SHP77 (cell line): ENCODE results near the gene FAM227B.
"Not testable (repeated sequence)": the region's sequence is repeated elsewhere in the genome, so short reads cannot be mapped to it uniquely, and the experiment has no call there.

Source experiments
- DNase-seq, 2 experiments: peaks; one replicate each; lab custom pipeline; 2025; lab: John Stamatoyannopoulos, UW

Gene FAM227B

GRCh38 chr15:49492830-49493229 lies 127.8 kb downstream of the FAM227B start:
- no peak for DNase-seq

GRCh38 chr15:49492151-49492550 lies 128.5 kb downstream of the FAM227B start:
- no peak for DNase-seq

DNA sequence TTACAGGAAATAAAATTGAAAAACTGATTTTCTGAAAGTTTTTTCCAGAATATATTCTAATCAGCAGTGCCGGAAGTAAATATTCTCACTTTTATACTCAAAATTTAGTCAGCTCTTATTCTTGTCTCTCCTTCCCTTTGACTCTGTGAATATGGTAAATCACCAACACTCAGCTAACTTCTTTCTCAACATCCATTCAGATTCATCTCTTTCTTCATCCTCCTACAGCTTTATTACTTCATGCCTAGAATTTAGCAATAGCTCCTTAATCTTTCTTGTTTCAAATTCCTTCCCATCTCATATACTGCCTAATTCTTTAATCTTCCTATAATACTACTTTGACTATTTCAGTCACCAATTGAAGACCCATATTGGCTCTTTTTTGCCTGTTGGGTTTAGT lies 129.7 kb downstream of the FAM227B start:
- no peak for DNase-seq

- DNase-seq = not testable (repeated sequence)
Measured at GRCh38 chr15:49485401-49485800, 135.2 kb downstream of the FAM227B start.

DNA sequence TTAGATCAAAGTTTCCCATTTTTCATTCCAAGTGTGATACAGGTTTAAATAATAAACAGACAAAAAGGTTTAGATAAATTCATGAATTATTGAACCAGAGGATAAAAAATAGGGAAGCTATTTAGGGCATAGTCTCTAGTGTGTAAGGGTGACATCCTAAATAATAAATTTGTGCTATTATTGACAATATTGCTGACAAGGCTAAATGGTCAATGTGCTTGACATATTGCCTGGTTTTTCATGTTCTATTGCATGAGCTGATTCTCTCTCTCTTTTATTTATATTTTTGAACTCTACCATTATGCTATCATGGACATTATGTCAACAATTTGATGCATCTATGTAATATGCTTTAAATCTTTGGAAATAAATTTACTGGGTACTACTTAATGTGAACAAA lies 141.6 kb downstream of the FAM227B start:
- not testable (repeated sequence) for DNase-seq

GRCh38 chr15:49478021-49478420 lies 142.6 kb downstream of the FAM227B start:
- not testable (repeated sequence) for DNase-seq

GRCh38 chr15:49473031-49473430 lies 147.6 kb downstream of the FAM227B start:
- no peak for DNase-seq

- DNase-seq = no peak
Measured at GRCh38 chr15:49472338-49472737, 148.3 kb downstream of the FAM227B start.

DNA sequence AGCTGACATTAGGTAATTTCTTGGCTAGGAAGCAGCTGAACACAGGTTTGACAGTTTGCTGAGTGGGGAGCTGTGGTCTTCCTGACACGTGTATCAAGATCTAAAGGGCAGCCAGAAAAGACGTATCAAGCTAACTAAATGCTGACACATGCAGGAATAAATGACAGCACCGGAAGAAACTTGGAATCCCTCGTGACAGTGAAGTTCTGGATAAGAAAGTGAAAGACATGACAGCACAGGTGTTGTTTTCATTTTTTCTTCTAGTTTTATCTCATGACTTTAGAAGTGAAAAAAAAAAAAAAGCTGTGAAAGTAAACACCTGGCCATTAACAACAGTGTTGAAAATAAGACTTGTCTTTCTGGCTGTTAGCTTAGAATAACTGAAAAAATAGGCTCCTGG lies 148.9 kb downstream of the FAM227B start:
- no peak for DNase-seq

GRCh38 chr15:49471248-49471647 lies 149.4 kb downstream of the FAM227B start:
- DNase-seq = not testable (repeated sequence)

DNA sequence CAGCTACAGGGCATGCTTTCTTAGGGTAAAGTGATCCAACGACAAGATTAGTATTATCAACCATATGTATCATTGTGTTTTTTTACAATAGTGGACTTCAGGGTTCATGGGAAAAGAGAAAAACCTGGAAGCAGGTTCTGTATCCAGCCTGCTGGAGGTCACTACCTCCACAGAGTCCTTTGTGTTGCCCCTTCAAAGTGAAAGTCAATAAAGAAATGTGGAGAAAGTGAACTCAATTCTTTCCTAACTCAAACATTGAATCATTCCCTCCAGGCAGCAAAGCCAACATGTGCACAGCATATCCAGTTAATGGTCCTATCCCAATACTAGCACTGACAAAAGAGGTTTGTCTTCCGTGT lies 152.2 kb downstream of the FAM227B start:
- no peak for DNase-seq

DNA sequence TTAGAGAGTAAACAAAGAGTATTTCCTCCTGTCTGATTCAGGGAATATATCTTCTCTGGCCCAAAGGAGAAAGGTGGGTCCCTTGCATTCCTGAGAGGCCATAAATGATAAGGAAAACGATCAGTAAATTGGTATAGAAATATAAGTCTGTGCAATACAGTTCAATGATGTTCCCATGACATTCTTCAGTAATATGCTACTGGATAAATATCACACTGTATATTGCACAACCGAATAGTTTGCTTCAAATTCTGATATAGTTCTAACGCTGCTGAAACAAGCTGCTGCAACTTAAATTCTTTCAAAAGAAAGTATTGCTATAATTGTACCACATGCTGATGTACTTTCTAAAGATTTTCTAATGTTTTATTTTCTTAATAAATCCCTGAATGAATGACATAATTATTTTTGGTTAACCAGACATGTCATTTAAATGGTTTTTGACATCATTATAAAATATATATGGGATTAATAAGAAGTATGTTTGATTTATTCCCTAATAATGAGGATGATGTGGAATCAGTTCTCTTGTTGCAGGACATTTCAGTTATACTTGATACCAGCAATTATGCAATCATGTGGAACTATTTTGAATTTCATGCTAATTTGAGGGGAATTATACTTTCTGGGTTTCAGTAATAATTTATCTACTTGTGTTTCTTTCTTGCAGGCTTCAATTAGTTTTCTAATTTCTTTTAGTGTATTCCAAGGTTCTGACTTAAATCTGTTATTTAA lies 152.7 kb downstream of the FAM227B start:
- DNase-seq = no peak

GRCh38 chr15:49466119-49466518 lies 154.5 kb downstream of the FAM227B start:
- no peak for DNase-seq

DNA sequence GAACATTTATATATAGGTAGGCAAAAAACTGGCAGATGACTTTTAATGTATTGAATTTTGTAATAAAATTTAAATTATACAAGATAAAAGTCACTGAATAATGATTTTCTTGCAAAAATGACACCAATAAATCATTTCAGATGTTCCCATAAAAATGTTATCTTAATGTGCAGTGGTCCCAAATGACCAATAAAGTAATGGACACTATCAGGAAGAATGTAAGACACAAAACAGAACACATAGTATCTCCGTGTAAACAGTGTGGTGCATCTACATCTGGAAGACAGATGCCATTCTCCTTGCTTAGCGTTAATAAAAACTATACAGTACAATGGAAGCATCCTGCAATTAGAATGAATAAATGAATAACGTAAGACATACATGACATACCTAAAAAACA lies 156.1 kb downstream of the FAM227B start:
- no peak for DNase-seq

DNA sequence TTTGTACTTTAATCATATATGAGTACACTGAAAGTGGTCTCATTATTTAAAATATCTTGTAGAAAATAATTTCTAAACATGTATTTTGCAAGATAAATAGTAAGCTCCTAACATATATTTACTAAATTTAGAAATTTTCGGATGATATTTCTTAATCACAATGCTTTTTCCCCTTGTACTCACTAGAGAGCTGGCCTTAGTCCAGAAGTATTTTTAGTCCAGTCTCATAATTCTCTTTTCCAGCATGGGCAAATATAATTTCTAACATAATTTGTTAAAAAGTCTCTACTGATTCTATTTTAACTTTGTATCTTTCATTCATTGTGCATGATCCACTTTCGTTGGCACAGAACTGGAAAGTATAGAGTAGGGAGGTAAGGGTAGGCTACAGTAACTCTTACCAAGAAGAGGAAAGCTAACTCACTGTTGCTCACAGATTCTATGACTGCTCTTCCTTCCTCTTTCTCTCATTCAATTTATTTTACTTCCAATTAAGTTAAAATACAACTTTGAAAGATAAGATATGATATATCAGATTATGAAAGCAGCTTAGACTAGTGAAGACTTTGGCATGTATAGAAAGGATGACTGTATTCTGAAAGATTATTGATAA lies 158.3 kb downstream of the FAM227B start:
- DNase-seq = no peak

- DNase-seq = no peak
Measured at GRCh38 chr15:49460411-49460941, 160.1 kb downstream of the FAM227B start.

- no peak for DNase-seq
Measured at GRCh38 chr15:49458145-49458544, 162.5 kb downstream of the FAM227B start.

- DNase-seq = no peak
Measured at GRCh38 chr15:49456166-49456565, 164.5 kb downstream of the FAM227B start.

DNA sequence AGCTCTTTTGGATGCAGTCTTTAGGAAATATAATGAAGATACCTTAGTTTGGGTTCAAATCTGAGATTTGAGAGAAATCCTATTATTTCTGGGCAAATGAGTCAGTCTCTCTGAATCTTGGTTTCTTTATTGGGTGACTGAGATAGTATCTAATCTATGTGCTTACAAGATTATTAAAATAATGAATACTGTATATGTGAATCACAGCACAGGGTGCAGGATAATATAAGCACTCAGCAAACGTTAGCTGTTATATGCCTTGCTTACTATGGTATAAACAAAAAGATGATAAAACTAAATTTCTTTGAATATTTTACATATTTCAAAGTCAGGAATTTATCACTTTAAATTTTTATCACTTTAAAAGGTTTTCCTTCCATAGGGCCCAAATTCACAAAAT lies 168.0 kb downstream of the FAM227B start:
- no peak for DNase-seq

DNA sequence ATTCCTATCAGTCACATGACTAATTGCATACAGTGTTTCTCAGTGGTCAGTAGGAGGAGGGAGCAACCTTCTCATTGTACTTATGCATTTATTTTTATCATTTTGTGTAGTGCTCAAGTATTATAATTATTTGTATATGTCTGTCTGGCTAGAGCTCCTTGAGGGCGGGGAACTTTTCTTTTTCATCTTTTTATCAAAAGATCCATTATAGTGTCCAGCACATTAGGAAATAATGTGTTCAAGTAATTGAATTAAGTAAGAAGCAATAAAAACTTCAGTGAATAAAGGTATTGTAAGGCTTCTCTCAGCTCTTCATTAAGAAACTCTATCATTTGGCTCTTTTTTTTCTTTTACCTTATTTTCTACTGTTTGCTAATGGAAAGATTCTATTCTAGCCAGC lies 178.8 kb downstream of the FAM227B start:
- no peak for DNase-seq

DNA sequence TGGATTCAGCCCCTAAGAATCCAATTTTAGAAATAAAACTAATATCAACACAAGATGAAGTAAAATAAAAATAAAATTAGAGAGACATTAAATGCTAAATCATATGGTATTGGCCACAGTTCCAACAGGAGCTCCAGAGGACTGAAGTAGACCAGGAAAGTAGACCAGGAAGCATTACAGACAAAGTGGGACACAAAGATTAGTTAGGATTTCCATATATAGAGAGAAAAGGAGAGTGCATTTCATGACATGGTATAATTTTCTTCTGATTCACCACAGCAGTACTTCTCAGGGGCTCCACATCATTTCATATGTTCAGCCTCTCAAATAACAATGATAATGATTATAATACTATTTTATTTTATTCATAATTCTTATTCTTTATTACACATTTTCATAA lies 179.3 kb downstream of the FAM227B start:
- DNase-seq = no peak

- no peak for DNase-seq
Measured at GRCh38 chr15:49439678-49440395, 180.8 kb downstream of the FAM227B start.
